Trophoblast cell (in vitro differentiated cells and primary cell): Measurements from ENCODE around the gene PHETA1.

Source experiments
- DNase-seq, 2 donors: peaks; one replicate each; pipeline ENCODE4 v3.0.0-alpha.2; 2016
- H2AFZ ChIP-seq: 2 replicates; pipeline ENCODE4 v1.6.1; 2013; ENCODE audit warnings: low read length, moderate library complexity, mild to moderate bottlenecking; ENCODE audit not compliant: insufficient read depth, poor library complexity
- H2AK5ac ChIP-seq: 2 replicates; pipeline ENCODE4 v1.6.1; 2013; ENCODE audit warnings: mild to moderate bottlenecking, low read length
- H2BK120ac ChIP-seq: 2 replicates; pipeline ENCODE4 v1.6.1; 2013; ENCODE audit warnings: low read length, mild to moderate bottlenecking, moderate library complexity; ENCODE audit not compliant: insufficient read depth, poor library complexity
- H2BK12ac ChIP-seq: 2 replicates; pipeline ENCODE4 v1.6.1; 2013; ENCODE audit warnings: mild to moderate bottlenecking, low read length, moderate library complexity
- H2BK5ac ChIP-seq: 2 replicates; pipeline ENCODE4 v1.6.1; 2013; ENCODE audit warnings: low read length, low read depth, moderate library complexity, mild to moderate bottlenecking; ENCODE audit not compliant: poor library complexity
- H3K14ac ChIP-seq: 2 replicates; pipeline ENCODE4 v1.6.1; 2013; ENCODE audit warnings: mild to moderate bottlenecking, low read length
- H3K18ac ChIP-seq: 2 replicates; pipeline ENCODE4 v1.6.1; 2013; ENCODE audit warnings: mild to moderate bottlenecking, low read length
- H3K23ac ChIP-seq: 2 replicates; pipeline ENCODE4 v1.6.1; 2013; ENCODE audit warnings: low read length
- H3K27ac ChIP-seq: 2 replicates; pipeline ENCODE4 v1.5.1; 2013; ENCODE audit warnings: low read depth, mild to moderate bottlenecking, inconsistent platforms, low read length, moderate library complexity
- H3K27me3 ChIP-seq: 2 replicates; pipeline ENCODE4 v1.6.1; 2013; ENCODE audit warnings: inconsistent platforms, mild to moderate bottlenecking, low read length, moderate library complexity; ENCODE audit not compliant: insufficient read depth
- H3K36me3 ChIP-seq, 2 experiments: 1 replicate in 1 of 2; 2 replicates in 1 of 2; pipeline ENCODE4 v1.6.1; 2013; ENCODE audit warnings: low read length in 2 of 2, mild to moderate bottlenecking in 2 of 2, moderate library complexity in 1 of 2; ENCODE audit not compliant: insufficient read depth in 2 of 2, control insufficient read depth in 1 of 2
- H3K4ac ChIP-seq: 2 replicates; pipeline ENCODE4 v1.6.1; 2013; ENCODE audit warnings: low read depth, mild to moderate bottlenecking, low read length, moderate library complexity
- H3K4me1 ChIP-seq, 2 experiments: 1 replicate in 1 of 2; 2 replicates in 1 of 2; pipeline ENCODE4 v1.6.1; 2013; ENCODE audit warnings: low read length in 2 of 2, mild to moderate bottlenecking in 2 of 2, moderate library complexity in 1 of 2; ENCODE audit not compliant: insufficient read depth in 2 of 2, control insufficient read depth in 1 of 2
- H3K4me2 ChIP-seq: 2 replicates; pipeline ENCODE4 v1.6.1; 2013; ENCODE audit warnings: inconsistent platforms, mild to moderate bottlenecking, low read length, moderate library complexity
- H3K4me3 ChIP-seq: 2 replicates; pipeline ENCODE4 v1.5.1; 2013; ENCODE audit warnings: mild to moderate bottlenecking, low read depth, low read length, inconsistent platforms
- H3K79me1 ChIP-seq: one replicate; pipeline ENCODE4 v1.6.1; 2013; ENCODE audit warnings: low read length
- H3K79me2 ChIP-seq: 2 replicates; pipeline ENCODE4 v1.6.1; 2013; ENCODE audit warnings: low read length, mild to moderate bottlenecking; ENCODE audit not compliant: control insufficient read depth, insufficient read depth, poor library complexity
- H3K9ac ChIP-seq: 2 replicates; pipeline ENCODE4 v1.6.1; 2013; ENCODE audit warnings: mild to moderate bottlenecking, low read length
- H3K9me3 ChIP-seq: 2 replicates; pipeline ENCODE4 v1.6.1; 2013; ENCODE audit warnings: low read depth, mild to moderate bottlenecking, control low read depth, inconsistent platforms, low read length; ENCODE audit not compliant: insufficient read depth
- H4K12ac ChIP-seq: 2 replicates; pipeline ENCODE4 v1.6.1; 2013; ENCODE audit warnings: low read depth, mild to moderate bottlenecking, low read length, moderate library complexity
- H4K8ac ChIP-seq: 2 replicates; pipeline ENCODE4 v1.6.1; 2013; ENCODE audit warnings: low read depth, mild to moderate bottlenecking, low read length, moderate library complexity
- H4K91ac ChIP-seq: one replicate; pipeline ENCODE4 v1.6.1; 2013; ENCODE audit warnings: low read depth, mild to moderate bottlenecking, low read length, moderate library complexity
- WGBS: extraction: QIAGEN DNeasy Blood & Tissue Kit; methylation state at CpG from one replicate; pipeline ENCODE4 v1.1.7; 2013; ENCODE audit warnings: missing lambda C conversion rate; ENCODE audit not compliant: insufficient read length, insufficient coverage; ENCODE audit errors: extremely low coverage; 5-methylcytosine and 5-hydroxymethylcytosine counted together

The PHETA1 gene

GRCh38 chr12:111319600-111320257, 49.2 kb downstream of the PHETA1 start:
- Histone ChIP-seq H3K36me3 (no peaks in the 10 kb centered on the region), H4K91ac (no peak overlapping the region), H3K27ac (no peak overlapping the region), H3K27me3 (no peaks in the 10 kb centered on the region), H2BK5ac (no peak overlapping the region), H3K9ac (no peak overlapping the region), H2BK12ac (no peak overlapping the region), H3K79me2 (no peaks in the 10 kb centered on the region), H3K4me3 (no peak overlapping the region), H3K4me2 (no peak overlapping the region), H2BK120ac (no peak overlapping the region), H3K14ac (no peak overlapping the region), H3K9me3 (no peaks in the 10 kb centered on the region), H2AK5ac (no peak overlapping the region), H4K12ac (no peak overlapping the region), H3K4ac (no peak overlapping the region), H3K23ac (no peak overlapping the region), H3K18ac (no peak overlapping the region), H3K4me1 (no peaks in the 10 kb centered on the region), H4K8ac (no peak overlapping the region), H3K79me1 (no peaks in the 10 kb centered on the region), H2AFZ (no peak overlapping the region)
- WGBS: no CpG with 5 or more reads among the region's 32 CpGs
- DNase-seq: no peak

GRCh38 chr12:111318450-111318849, 50.4 kb downstream of the PHETA1 start:
- Histone ChIP-seq H3K18ac (no peak overlapping the region), H3K4me1 (no peaks in the 10 kb centered on the region), H3K23ac (no peak overlapping the region), H3K27me3 (no peaks in the 10 kb centered on the region), H3K4me2 (no peak overlapping the region), H2BK5ac (no peak overlapping the region), H3K9me3 (no peaks in the 10 kb centered on the region), H3K27ac (no peak overlapping the region), H4K12ac (no peak overlapping the region), H2BK120ac (no peak overlapping the region), H4K91ac (no peak overlapping the region), H3K4me3 (no peak overlapping the region), H3K4ac (no peak overlapping the region), H4K8ac (no peak overlapping the region), H2AFZ (no peak overlapping the region), H3K79me1 (no peaks in the 10 kb centered on the region), H3K14ac (no peak overlapping the region), H2AK5ac (no peak overlapping the region), H3K79me2 (no peaks in the 10 kb centered on the region), H2BK12ac (no peak overlapping the region), H3K36me3 (no peaks in the 10 kb centered on the region), H3K9ac (no peak overlapping the region)
- WGBS: no CpG with 5 or more reads among the region's 6 CpGs
- DNase-seq: no peak

DNA sequence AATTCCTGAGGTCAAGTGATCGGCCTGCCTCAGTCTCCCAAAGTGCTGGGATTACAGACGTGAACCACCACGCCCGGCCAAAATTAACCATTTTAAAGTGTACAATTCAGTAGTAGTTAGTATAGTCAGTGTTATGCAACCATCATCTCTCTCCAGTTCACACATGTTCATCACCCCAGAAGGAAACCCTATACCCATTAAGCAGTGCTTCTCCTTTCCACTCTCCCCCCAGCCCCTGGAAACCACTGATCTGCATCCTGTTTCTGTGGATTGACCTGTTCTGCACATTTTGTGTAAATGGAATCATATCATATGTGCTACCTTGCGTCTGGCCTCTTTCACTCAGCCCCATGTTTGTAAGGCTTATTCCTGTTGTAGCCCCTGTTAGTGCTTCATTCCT, 52.2 kb downstream of the PHETA1 start:
- H2AK5ac ChIP-seq: no peak overlapping the region
- no peaks in the 10 kb centered on the region for H3K79me1 ChIP-seq
- H4K91ac ChIP-seq: no peak overlapping the region
- H2AFZ ChIP-seq: no peak overlapping the region
- no peaks in the 10 kb centered on the region for H3K79me2 ChIP-seq
- DNase-seq: no peak
- no peak overlapping the region for H3K4me3 ChIP-seq
- H3K9me3 ChIP-seq: no peaks in the 10 kb centered on the region
- H3K4me2 ChIP-seq: no peak overlapping the region
- no peak overlapping the region for H2BK12ac ChIP-seq
- WGBS: no CpG with 5 or more reads among the region's 5 CpGs
- H3K18ac ChIP-seq: no peak overlapping the region
- no peak overlapping the region for H3K23ac ChIP-seq
- H2BK5ac ChIP-seq: no peak overlapping the region
- no peak overlapping the region for H3K14ac ChIP-seq
- H3K4me1 ChIP-seq: no peaks in the 10 kb centered on the region
- H3K4ac ChIP-seq: no peak overlapping the region
- H3K36me3 ChIP-seq: no peaks in the 10 kb centered on the region
- H4K12ac ChIP-seq: no peak overlapping the region
- H4K8ac ChIP-seq: no peak overlapping the region
- no peak overlapping the region for H3K9ac ChIP-seq
- no peaks in the 10 kb centered on the region for H3K27me3 ChIP-seq
- H3K27ac ChIP-seq: no peak overlapping the region
- H2BK120ac ChIP-seq: no peak overlapping the region

DNA sequence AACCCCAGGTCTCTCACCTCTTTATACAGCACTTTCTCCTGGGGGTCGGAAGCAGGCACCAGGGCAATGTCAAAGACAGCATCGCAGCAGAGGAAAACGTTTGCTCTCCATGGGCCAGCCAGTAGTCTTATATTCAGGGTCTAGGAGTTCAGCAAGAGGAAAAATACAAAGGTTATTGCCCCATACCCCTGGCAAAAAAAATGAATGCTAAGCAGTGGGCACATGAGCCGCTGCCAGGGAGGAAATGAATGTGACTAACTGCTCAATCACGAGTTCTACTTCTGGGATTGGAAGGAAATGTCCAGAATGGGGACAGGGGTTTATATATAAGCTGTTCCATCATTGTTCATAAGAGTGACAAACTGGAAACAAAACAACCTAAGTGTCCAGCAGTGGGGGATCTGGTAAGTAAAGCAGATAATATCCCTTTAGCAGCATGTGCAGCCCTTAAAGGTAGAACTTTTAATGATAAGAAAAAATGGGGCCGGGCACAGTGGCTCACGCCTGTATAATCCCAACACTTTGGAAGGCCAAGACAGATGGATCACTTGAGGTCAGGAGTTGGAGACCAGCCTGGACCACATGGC, 53.8 kb downstream of the PHETA1 start:
- Histone ChIP-seq H3K27ac (no peak overlapping the region), H3K9ac (no peak overlapping the region), H3K4me3 (no peak overlapping the region), H4K8ac (no peak overlapping the region), H2AK5ac (no peak overlapping the region), H3K14ac (no peak overlapping the region), H3K9me3 (no peaks in the 10 kb centered on the region), H4K91ac (no peak overlapping the region), H3K23ac (no peak overlapping the region), H2AFZ (no peak overlapping the region), H3K18ac (no peak overlapping the region), H2BK5ac (no peak overlapping the region), H3K4ac (no peak overlapping the region), H3K4me1 (no peaks in the 10 kb centered on the region), H2BK120ac (no peak overlapping the region), H2BK12ac (no peak overlapping the region), H3K79me2 (no peaks in the 10 kb centered on the region), H3K36me3 (no peaks in the 10 kb centered on the region), H4K12ac (no peak overlapping the region), H3K79me1 (no peaks in the 10 kb centered on the region), H3K4me2 (no peak overlapping the region), H3K27me3 (no peaks in the 10 kb centered on the region)
- DNase-seq: peak in 1 of 2 donors; percentile 34
- WGBS: no CpG with 5 or more reads among the region's 7 CpGs
